SK-N-SH (cell line): ENCODE data around the gene PUS1. TPM values are rescaled to one million over a fixed set of nuclear protein-coding genes. Genes with fewer than 3 reads are reported as not detected.

ENCODE experiments used
- CTCF ChIA-PET: fragments of 300-600, 350-600 bp; formaldehyde crosslinking; extraction: SDS; loops from one replicate; lab custom pipeline; 2021; lab: Yijun Ruan, JAX
- POLR2A ChIA-PET: fragments of 350-600 bp; sonication (Branson Sonifier 250); formaldehyde crosslinking; extraction: SDS; loops from one replicate; lab custom pipeline; 2020; ENCODE audit warnings: antibody characterized with exemption, inconsistent platforms; lab: Yijun Ruan, JAX
- DNase-seq: peaks from one replicate; pipeline ENCODE4 v3.0.0; 2012
- H2AFZ ChIP-seq: fragments of 200-600 bp; sonication (generic); 2 replicates; pipeline ENCODE4 v1.8.1; 2016; ENCODE audit warnings: antibody characterized with exemption, mild to moderate bottlenecking, low read depth
- H3F3A ChIP-seq: fragments of 200-600 bp; sonication (generic); replicated peaks from 2 replicates; pipeline ENCODE3; 2016; ENCODE audit warnings: antibody characterized with exemption, mild to moderate bottlenecking; ENCODE audit not compliant: insufficient read depth
- H3K27ac ChIP-seq, 2 experiments: fragments of 200-500 bp in 1 of 2; fragments of 200-600 bp in 1 of 2; sonication (Bioruptor generic) in 1 of 2; sonication (generic), shearing (Covaris generic) in 1 of 2; 2 replicates each; pipeline versions ENCODE4 v1.5.1 to v1.6.1; 2014 to 2016; ENCODE audit warnings: low read depth in 2 of 2, inconsistent platforms in 1 of 2, low read length in 1 of 2, mild to moderate bottlenecking in 1 of 2, mixed read lengths in 1 of 2
- H3K27me3 ChIP-seq: fragments of 200-600 bp; sonication (generic), shearing (Covaris generic); 2 replicates; pipeline ENCODE4 v1.6.1; 2016; ENCODE audit warnings: mixed run types; ENCODE audit not compliant: insufficient read depth
- H3K36me3 ChIP-seq, 2 experiments: fragments of 200-500 bp in 1 of 2; fragments of 200-600 bp in 1 of 2; sonication (Bioruptor generic) in 1 of 2; sonication (generic) in 1 of 2; replicated peaks in 1 of 2; 2 replicates each; pipeline versions ENCODE3 to v1.5.1; 2014 to 2016; ENCODE audit warnings: low read length in 1 of 2, mild to moderate bottlenecking in 1 of 2; ENCODE audit not compliant: insufficient read depth in 2 of 2, control insufficient read depth in 1 of 2
- H3K4me1 ChIP-seq, 2 experiments: fragments of 200-500 bp in 1 of 2; fragments of 200-600 bp in 1 of 2; sonication (Bioruptor generic) in 1 of 2; sonication (generic), shearing (Covaris generic) in 1 of 2; 2 replicates each; pipeline versions ENCODE4 v1.5.1 to v1.6.1; 2014 to 2016; ENCODE audit warnings: low read depth in 1 of 2, low read length in 1 of 2, mixed run types in 1 of 2; ENCODE audit not compliant: insufficient read depth in 2 of 2, control insufficient read depth in 1 of 2
- H3K4me2 ChIP-seq: fragments of 200-600 bp; sonication (generic), shearing (Covaris generic); 2 replicates; pipeline ENCODE4 v1.6.1; 2017; ENCODE audit warnings: mixed run types
- H3K4me3 ChIP-seq, 2 experiments: fragments of 200-500 bp in 1 of 2; fragments of 200-600 bp in 1 of 2; sonication (Bioruptor generic) in 1 of 2; sonication (generic), shearing (Covaris generic) in 1 of 2; 2 replicates each; pipeline versions ENCODE4 v1.5.1 to v1.8.1; 2014 to 2016; ENCODE audit warnings: low read depth in 2 of 2, inconsistent platforms in 1 of 2, low read length in 1 of 2, mild to moderate bottlenecking in 1 of 2, mixed read lengths in 1 of 2, moderate library complexity in 1 of 2
- H3K79me2 ChIP-seq: fragments of 200-600 bp; sonication (generic); 2 replicates; pipeline ENCODE4 v1.8.1; 2017; ENCODE audit warnings: mild to moderate bottlenecking; ENCODE audit not compliant: insufficient read depth
- H3K9ac ChIP-seq: fragments of 200-600 bp; sonication (generic); 2 replicates; pipeline ENCODE4 v1.6.1; 2017; ENCODE audit warnings: mixed run types
- H3K9me2 ChIP-seq: fragments of 200-600 bp; sonication (generic); 2 replicates; pipeline ENCODE4 v1.6.1; 2017; ENCODE audit warnings: mixed run types
- H3K9me3 ChIP-seq: fragments of 200-600 bp; sonication (generic); 2 replicates; pipeline ENCODE4 v1.6.1; 2017; ENCODE audit warnings: mixed run types, mild to moderate bottlenecking, moderate library complexity
- H4K20me1 ChIP-seq: fragments of 200-600 bp; sonication (generic); 2 replicates; pipeline ENCODE4 v1.6.1; 2017; ENCODE audit warnings: mild to moderate bottlenecking, mixed run types; ENCODE audit not compliant: insufficient read depth
- IRF3 ChIP-seq: fragments of 150-350 bp; IDR thresholded peaks from 2 replicates; pipeline ENCODE4 v1.6.1; 2016; ENCODE audit warnings: mild to moderate bottlenecking, low read depth, low read length
- NFIC ChIP-seq: IDR thresholded peaks from 2 replicates; pipeline ENCODE4 v1.4.0; 2012; ENCODE audit warnings: borderline replicate concordance
- POLR2AphosphoS5 ChIP-seq: IDR thresholded peaks from 2 replicates; pipeline ENCODE4 v1.6.1; 2012; ENCODE audit warnings: low read depth, low read length
- RCOR1 ChIP-seq: fragments of 150-350 bp; IDR thresholded peaks from 2 replicates; pipeline ENCODE4 v1.6.1; 2017; ENCODE audit warnings: antibody characterized with exemption, low read length
- RXRA ChIP-seq: IDR thresholded peaks from 2 replicates; pipeline ENCODE4 v1.4.0; 2012; ENCODE audit warnings: low read depth, mild to moderate bottlenecking, borderline replicate concordance
- TAF1 ChIP-seq: IDR thresholded peaks from 2 replicates; pipeline ENCODE4 v1.6.1; 2012; ENCODE audit warnings: low read depth, mild to moderate bottlenecking, low read length, moderate library complexity, borderline replicate concordance
- USF1 ChIP-seq: IDR thresholded peaks from 2 replicates; pipeline ENCODE4 v1.4.0; 2012; ENCODE audit warnings: low read depth, borderline replicate concordance
- WGBS: methylation state at CpG from one replicate; pipeline ENCODE4 v1.1.6; 2017; ENCODE audit warnings: low lambda C conversion rate; 5-methylcytosine and 5-hydroxymethylcytosine counted together
- polyA plus RNA-seq, 3 experiments: library from polyadenylated mRNA; depleted of rRNA; stranded (reverse); fragments of >200 nt; gene quantifications; 2 replicates each; pipeline ENCODE4 v1.2.3, GENCODE V29; 2012
- TF ChIP-seq, protein P1 (sequence below): IDR thresholded peaks from 2 replicates; pipeline ENCODE4 v1.4.0; 2012; ENCODE audit warnings: low read depth, borderline replicate concordance
- TF ChIP-seq, protein P2 (sequence below): fragments of 150-350 bp; IDR thresholded peaks from 2 replicates; pipeline ENCODE4 v1.6.1; 2017; ENCODE audit warnings: antibody characterized with exemption, low read length, low read depth, borderline replicate concordance

Gene PUS1
- polyA plus RNA-seq, 1 of the 3 experiments (the other 2 are of a cell fraction), result 53.1 TPM

DNA sequence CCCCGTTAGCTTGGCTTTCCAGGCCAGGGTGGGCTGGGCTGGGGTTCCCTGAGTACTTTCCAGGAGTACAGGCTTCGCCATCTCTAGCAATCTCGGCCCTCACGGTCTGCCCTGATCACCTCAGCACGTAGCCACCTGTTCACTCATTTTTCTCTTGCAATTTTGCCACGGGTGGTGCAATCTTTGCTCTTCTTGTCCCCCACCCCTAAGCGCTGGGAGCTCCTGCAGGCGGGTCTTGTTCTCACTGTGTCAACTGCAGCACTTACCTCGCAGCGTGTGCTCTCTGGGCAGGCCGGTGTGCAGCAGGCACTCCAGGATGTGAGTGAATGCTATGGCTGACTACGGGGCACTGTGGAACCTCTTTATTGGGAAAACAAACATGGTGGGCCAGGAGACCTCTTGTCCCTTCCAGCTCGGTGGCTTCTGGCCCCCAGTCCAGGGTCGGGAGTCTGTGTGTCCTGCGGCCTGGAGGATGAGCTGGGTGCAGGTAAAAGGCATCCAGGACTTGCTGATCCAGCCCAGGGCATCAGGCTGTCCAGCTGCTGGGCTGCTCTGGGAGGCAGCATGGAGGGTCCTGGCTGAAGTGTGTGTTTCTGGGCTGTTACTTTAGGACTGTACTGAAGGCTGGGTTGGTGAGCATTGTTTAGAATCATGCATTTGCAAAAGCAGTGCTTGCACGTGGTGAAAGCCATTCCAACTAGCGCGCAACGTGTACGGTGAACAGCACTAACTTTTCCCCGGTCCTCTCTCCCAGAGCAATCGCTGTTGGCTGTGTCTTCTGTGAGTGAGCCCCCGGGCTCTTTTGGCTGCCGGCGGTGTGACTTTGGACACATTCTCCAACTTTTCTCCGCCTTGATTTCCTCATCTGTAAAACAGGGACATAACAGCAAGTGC is 36.1 kb upstream of the PUS1 start:
- CTCF ChIA-PET, result no interaction called here

More for the DNA sequence above, 36.1 kb upstream of the PUS1 start:
- Histone ChIP-seq H3K27me3 (no peaks in the 10 kb centered on the region), H4K20me1 (peaks cover 8% of the 10 kb centered on the region), H3F3A (peaks cover 2% of the 10 kb centered on the region), H3K9me2 (no peaks in the 10 kb centered on the region), H3K4me1 (peaks cover 7 to 18% of the 10 kb centered on the region in 2 experiments; a peak in 1 of 4 replicates), H3K4me3 (no peak overlapping the region), H3K9ac (no peak overlapping the region), H3K9me3 (no peaks in the 10 kb centered on the region), H3K27ac (no peak overlapping the region), H3K79me2 (peaks cover 18% of the 10 kb centered on the region), H3K4me2 (no peak overlapping the region), H3K36me3 (peaks cover 0 to 8% of the 10 kb centered on the region in 2 experiments), H2AFZ (no peak overlapping the region)
- DNase-seq, result no peak
- POLR2A ChIA-PET, result no interaction called here
- TF ChIP-seq, protein P1, sequence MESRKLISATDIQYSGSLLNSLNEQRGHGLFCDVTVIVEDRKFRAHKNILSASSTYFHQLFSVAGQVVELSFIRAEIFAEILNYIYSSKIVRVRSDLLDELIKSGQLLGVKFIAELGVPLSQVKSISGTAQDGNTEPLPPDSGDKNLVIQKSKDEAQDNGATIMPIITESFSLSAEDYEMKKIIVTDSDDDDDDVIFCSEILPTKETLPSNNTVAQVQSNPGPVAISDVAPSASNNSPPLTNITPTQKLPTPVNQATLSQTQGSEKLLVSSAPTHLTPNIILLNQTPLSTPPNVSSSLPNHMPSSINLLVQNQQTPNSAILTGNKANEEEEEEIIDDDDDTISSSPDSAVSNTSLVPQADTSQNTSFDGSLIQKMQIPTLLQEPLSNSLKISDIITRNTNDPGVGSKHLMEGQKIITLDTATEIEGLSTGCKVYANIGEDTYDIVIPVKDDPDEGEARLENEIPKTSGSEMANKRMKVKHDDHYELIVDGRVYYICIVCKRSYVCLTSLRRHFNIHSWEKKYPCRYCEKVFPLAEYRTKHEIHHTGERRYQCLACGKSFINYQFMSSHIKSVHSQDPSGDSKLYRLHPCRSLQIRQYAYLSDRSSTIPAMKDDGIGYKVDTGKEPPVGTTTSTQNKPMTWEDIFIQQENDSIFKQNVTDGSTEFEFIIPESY, result no peak
- TF ChIP-seq RCOR1 (no peak), POLR2AphosphoS5 (no peak), TAF1 (no peak), RXRA (no peak), IRF3 (no peak), NFIC (no peak), USF1 (no peak)
- TF ChIP-seq, protein P2, sequence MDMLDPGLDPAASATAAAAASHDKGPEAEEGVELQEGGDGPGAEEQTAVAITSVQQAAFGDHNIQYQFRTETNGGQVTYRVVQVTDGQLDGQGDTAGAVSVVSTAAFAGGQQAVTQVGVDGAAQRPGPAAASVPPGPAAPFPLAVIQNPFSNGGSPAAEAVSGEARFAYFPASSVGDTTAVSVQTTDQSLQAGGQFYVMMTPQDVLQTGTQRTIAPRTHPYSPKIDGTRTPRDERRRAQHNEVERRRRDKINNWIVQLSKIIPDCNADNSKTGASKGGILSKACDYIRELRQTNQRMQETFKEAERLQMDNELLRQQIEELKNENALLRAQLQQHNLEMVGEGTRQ, result no peak
- WGBS, result 82% methylated on average over 25 of the region's 26 CpGs
